ENCODE results near the gene FAM111B. TPM values are rescaled to one million over a fixed set of nuclear protein-coding genes. Genes with fewer than 3 reads are reported as not detected.
A peak's percentile ranks its signal among the peaks of the same experiment; 100 is the strongest.

Gene FAM111B, protein sequence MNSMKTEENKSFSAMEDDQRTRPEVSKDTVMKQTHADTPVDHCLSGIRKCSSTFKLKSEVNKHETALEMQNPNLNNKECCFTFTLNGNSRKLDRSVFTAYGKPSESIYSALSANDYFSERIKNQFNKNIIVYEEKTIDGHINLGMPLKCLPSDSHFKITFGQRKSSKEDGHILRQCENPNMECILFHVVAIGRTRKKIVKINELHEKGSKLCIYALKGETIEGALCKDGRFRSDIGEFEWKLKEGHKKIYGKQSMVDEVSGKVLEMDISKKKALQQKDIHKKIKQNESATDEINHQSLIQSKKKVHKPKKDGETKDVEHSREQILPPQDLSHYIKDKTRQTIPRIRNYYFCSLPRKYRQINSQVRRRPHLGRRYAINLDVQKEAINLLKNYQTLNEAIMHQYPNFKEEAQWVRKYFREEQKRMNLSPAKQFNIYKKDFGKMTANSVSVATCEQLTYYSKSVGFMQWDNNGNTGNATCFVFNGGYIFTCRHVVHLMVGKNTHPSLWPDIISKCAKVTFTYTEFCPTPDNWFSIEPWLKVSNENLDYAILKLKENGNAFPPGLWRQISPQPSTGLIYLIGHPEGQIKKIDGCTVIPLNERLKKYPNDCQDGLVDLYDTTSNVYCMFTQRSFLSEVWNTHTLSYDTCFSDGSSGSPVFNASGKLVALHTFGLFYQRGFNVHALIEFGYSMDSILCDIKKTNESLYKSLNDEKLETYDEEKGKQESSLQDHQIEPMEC
- total RNA-seq (2021; ENCODE audit: unreplicated experiment) (10.7 TPM), Bru-seq, nascent RNA (percentile 73 among the genes with signal in this experiment), BruChase-seq, experiment 1, labeled RNA remaining after a 6-hour chase (percentile 42 among the genes with signal in this experiment), BruChase-seq, experiment 2, labeled RNA remaining after a 2-hour chase (percentile 66 among the genes with signal in this experiment)
- polyA plus RNA-seq (2012) = 2.0 and 2.9 TPM in 2 replicates
- long read RNA-seq, transcript FAM111B-201 (4 exons, 3,488 nt) = major isoform, 7 of 8 reads
- long read RNA-seq, partial matches to known transcripts = 0 of 8 reads
- long read RNA-seq, other reads (novel, unspliced or antisense) = 0 of 8 reads

DNA sequence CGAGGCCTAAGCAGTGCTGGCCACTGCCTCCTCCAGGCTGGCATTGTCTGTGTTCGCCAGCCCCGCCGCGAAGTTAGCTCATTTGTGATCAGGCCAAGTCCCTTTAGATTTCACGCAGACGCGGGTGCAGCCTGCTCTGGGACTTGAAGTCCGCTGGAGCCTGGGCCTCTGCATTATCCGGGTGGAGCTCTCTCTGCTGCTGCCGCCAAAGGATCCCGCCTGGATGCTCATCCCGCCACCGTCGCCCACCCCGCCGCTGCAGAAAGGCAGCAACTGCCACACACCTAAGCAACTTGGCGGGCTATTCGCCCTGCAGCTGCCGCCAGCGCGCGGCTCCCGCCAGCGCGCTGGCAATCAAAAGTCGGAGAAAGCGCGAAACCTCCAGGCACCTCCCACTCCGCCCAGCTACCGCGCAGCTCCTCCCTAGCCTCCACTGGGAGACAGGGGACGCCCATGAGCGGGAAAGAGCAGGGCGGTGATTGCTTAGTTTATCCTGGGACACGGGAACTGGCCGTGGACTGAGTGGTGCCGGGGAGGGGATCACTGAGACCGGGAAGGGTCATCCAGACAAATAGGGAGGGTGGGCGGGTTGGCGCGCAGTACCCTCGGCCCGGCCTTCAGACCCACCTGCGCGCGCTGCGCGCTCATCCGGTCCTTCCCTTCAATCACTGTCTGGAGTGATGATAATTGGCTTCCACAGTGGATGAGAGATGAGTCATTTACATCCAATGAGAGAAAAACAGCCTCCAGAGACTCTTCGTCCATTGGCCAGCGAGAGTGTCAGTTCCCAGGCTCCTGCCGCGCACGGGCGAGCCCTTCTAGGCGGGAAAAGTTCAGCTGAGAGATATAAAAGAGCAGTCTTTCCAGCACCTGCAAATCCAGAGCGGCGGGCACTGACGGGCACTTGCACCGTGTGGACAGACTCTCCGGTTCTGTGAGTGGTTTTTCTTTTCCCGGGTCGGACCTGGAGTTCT, at the start of gene FAM111B:
Gene FAM111B, plus strand, starts transcription at position 875 of the 974 bp plus-strand sequence. CDS start 2,389 bp downstream, outside the sequence.
- Histone ChIP-seq H3K27me3 (ENCODE audit: insufficient read depth, low read length) (no peaks in the 10 kb centered on the region), H3K4me2 (ENCODE audit: low read length) (peak within 1 kb of the TSS; percentile 91), H3K4me3 (replicated peaks in 1 of 2; ENCODE audit: low read depth in 1 of 2, low read length in 2 of 2) (peak within 1 kb of the TSS; percentile 54 to 62), H3K79me2 (ENCODE audit: insufficient read depth, low read length) (no peaks in the 10 kb centered on the region), H2AFZ (ENCODE audit: low read depth, low read length, poor library complexity, severe bottlenecking) (peak within 1 kb of the TSS; percentile 90), H3K27ac (ENCODE audit: low read depth, low read length) (peak within 1 kb of the TSS; percentile 43; the same call in 1 of the 2 replicates), H3K9me2 (ENCODE audit: insufficient read depth) (no peaks in the 10 kb centered on the region), H4K20me1 (ENCODE audit: insufficient read depth) (no peaks in the 10 kb centered on the region), H3K36me3 (ENCODE audit: control insufficient read depth in 1 of 2, insufficient read depth in 2 of 2, low read length in 2 of 2) (0 out of 4 replicates have a peak, but pooled peaks cover 0 to 3% of the 10 kb centered on the region in 2 experiments), H3K9me3 (ENCODE audit: control insufficient read depth in 1 of 2, insufficient read depth in 1 of 2, low read depth in 1 of 2, low read length in 2 of 2) (no peaks in the 10 kb centered on the region), H3K9ac (ENCODE audit: low read length) (peak within 1 kb of the TSS; percentile 54), H3K4me1 (ENCODE audit: control insufficient read depth in 1 of 2, insufficient read depth in 2 of 2, low read length in 2 of 2) (peaks cover 0 to 23% of the 10 kb centered on the region in 2 experiments; a peak in 3 of 4 replicates)
- peak; percentile 94 for ATAC-seq
- intact Hi-C loops (cut with micrococcal nuclease) = no loop called here
- no TSS peak for BruUV-seq (replicated peaks)
- RAD21 ChIA-PET (ENCODE audit: low non-redundant PET in 1 of 2, low total read pairs in 2 of 2, uncharacterized antibody in 2 of 2, unreplicated experiment in 2 of 2) = interaction anchor here (0.6 to 1.0 kb wide), 3 partner anchors 28 to 52 kb away, joined by 3 to 5 read pairs (median 3); no protein-coding TSS in a partner anchor
- POLR2A ChIA-PET = interaction anchor here (0.5 kb wide), 1 partner anchor 148 kb away, joined by 5 read pairs; no protein-coding TSS in a partner anchor
- CTCF ChIA-PET = interaction anchor here (1.5 kb wide), 1 partner anchor 29 kb away, joined by 4 read pairs; no protein-coding TSS in a partner anchor
- DNase-seq (ENCODE audit: low read depth, low spot score) = peak; percentile 83
- TF ChIP-seq SP1 (IDR thresholded peaks at IDR 0.05; ENCODE audit: low read depth) = peak; percentile 86
- no peak for TF ChIP-seq REST (IDR thresholded peaks at IDR 0.05; ENCODE audit: low read depth)
- no peak for TF ChIP-seq YY1 (IDR thresholded peaks at IDR 0.05; ENCODE audit: extremely low read depth, insufficient replicate concordance, low read depth, low read length)
- TF ChIP-seq MAX (IDR thresholded peaks at IDR 0.05) = peak; percentile 64
- TF ChIP-seq, protein P1, sequence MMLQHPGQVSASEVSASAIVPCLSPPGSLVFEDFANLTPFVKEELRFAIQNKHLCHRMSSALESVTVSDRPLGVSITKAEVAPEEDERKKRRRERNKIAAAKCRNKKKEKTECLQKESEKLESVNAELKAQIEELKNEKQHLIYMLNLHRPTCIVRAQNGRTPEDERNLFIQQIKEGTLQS (IDR thresholded peaks at IDR 0.05) = no peak

All from HCT116 (cell line).